Skeletal muscle cell (primary cell): ENCODE data around the gene EIF4G2.
A peak's percentile ranks its signal among the peaks of the same experiment; 100 is the strongest.

Experiments
- DNase-seq: peaks from one replicate; pipeline ENCODE4 v3.0.0-alpha.2; 2010; ENCODE audit warnings: low read depth
- H3K4me3 ChIP-seq: 2 replicates; pipeline ENCODE4 v1.5.1; 2011; ENCODE audit warnings: low read depth, mild to moderate bottlenecking, control low read depth, low read length, moderate library complexity

The EIF4G2 gene

DNA sequence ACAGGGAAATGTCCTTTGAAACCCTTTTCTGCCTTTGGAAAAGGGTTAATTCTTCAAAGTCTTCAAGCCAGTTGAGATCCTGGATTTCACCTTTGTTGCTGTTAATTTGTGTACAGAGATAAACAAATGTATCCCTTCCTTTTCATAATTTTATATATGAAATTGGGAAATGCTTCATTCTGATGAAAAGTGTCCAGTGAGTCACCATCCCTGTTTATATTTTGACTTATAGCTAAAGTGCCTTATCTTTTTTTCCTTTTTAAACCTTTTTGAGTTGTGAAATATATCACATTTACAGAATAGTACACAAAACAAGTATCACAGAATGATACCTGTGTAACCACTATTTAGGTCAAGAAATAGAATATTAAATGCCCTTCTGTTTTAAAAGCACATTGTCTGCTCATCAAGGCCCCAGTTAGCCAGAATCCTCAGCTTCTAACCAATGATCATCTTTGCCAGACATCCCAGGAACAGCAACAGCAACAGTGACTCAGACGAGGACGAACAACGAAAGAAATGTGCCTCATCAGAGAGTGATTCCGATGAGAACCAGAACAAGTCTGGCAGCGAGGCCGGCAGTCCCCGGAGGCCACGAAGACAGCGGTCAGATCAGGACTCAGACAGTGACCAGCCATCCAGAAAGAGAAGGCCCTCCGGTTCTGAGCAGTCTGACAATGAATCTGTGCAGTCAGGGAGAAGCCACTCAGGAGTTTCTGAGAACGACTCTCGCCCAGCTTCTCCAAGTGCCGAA is 30.3 kb downstream of the EIF4G2 start:
- H3K4me3 ChIP-seq, result no peak overlapping the region

DNA sequence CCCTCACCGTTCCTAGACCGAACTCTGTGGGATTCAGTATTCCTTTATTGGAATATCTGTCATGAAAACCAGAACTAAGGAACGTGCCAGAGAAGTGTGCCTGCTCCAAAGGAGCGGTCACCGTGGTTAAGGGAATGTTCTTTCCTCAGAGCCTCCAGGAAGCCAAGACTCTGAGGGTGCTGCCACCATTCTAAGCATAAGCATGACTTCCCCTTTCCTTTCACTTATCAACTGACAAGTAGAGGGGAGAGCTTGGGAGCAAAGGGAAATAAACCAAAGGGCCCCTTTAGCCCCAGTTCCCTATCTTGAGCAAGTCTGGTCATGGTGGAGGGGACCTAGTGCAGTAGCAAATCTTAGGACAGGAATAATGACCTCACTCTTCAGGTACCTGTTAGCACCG is 30.9 kb downstream of the EIF4G2 start:
- H3K4me3 ChIP-seq, result no peak overlapping the region
- DNase-seq, result no peak

More for the DNA sequence above, 30.3 kb downstream of the EIF4G2 start:
- peak; percentile 66 for DNase-seq

DNA sequence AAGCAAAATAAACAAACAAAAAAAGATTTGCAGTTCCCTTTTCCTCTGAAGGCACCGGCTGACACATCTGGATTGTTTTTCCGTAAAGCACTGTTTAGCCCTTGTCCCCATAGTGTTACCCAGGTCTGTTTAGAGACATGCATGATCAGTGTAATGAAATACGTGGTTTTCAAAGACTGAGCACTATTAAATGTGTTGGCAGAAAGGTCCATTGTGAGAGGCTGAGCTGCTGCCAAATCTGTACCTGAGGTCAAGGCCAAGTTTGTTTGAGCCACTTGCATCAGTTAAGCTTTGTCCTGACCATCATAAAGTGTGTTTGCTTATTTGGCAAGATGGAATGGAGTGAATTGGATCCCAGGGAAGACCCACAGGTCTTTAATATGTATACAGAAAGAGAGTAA is 31.3 kb downstream of the EIF4G2 start:
- DNase-seq, result no peak
- no peak overlapping the region for H3K4me3 ChIP-seq

DNA sequence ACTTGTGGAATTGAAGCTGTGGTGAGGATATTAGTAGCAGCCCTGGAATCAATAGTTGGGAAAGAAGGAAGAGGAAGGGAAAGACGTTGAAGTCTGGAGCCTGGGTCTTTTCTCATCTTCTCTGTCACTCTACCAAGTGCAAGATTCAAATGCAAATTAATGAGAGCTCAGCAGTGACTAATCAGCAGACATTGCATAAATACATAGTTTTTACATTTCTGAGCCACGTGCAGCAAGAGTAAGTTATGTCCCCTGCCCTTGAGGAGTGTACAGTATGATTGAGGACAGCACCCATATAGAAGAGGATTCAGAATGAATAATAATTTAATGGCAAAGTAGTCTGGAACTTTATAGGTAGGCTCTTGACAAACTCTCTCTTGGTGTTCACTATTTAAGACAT is 33.9 kb downstream of the EIF4G2 start:
- DNase-seq, result no peak
- H3K4me3 ChIP-seq, result no peak overlapping the region

DNA sequence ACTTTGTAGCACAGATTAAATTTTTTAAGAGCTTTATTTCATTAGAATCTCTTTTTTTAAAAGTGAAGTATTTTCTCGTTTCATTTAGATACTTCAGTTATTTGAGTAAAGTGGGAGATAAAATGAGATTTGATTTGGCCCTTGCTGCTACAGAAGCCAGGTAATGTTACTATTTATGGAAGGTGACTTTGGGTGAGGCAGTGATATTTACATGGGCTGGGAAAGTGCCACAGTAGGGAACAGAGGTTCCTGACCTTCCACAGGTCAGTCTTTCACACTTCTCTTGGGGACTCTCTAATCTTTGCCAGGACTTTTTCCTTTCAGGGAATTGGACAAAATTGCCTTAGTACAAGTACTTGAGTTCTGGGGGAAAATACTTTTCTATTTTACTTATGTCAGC is 37.3 kb downstream of the EIF4G2 start:
- DNase-seq, result no peak
- no peak overlapping the region for H3K4me3 ChIP-seq

DNA sequence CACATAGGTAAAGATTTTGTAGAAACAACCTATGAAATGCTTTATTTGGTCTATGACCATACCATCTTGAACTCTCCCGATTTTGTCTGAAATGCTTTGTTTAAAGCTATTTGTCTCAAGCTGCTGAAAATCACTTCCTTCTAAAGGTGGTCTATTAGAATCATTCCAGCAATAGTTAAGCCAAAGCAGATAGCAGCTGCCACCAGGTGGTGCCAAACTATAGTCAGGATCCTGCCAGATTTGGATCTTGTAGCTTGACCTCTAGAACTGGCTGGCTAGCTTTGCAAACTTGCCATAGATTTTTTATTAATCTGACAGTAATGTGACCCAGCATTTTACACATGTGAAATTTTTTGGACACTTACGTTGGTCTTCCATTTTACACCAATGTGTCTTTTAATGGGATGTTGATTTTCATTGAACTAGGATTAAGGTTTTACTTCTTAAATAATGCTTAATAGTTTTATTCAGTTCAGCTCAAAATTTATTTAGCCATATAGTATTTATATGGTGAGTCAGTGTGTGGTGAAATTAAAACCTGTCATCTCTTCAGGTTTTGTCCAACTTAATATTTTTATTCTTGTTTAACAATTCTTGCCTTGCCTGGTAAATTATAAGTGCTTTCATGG is 38.0 kb downstream of the EIF4G2 start:
- no peak for DNase-seq
- H3K4me3 ChIP-seq, result no peak overlapping the region

DNA sequence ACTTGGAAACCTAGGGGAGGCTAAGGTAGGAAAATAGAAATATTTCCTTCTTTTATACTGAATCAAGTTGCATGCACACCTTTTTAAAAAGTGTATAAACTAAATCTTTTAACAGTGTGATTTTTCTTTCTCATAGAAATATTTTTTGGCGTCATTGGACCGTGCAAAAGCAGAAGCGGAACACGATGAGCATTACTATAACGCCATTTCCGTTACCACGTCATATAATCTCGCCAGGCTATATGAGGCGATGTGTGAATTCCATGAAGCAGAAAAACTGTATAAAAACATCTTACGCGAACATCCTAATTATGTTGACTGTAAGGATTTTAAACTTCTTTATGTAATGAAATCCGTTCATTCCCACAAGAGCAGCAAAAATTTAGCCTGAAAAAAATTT is 44.3 kb downstream of the EIF4G2 start:
- DNase-seq, result no peak
- H3K4me3 ChIP-seq, result no peak overlapping the region

DNA sequence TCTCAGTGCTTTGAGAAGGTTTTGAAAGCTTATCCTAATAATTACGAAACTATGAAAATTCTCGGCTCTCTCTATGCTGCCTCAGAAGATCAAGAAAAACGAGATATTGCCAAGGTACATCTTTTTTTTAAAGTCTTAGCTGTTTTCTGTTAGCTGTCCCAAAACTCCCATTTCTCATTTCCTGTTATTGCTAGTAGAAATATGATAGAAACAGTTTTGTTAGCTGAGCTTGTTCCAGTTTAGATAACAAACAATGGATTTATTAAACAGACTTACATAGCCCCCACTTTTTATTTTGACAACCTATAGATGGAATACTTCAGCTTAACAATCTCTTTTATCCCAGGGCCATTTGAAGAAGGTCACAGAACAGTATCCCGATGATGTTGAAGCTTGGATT is 45.0 kb downstream of the EIF4G2 start:
- no peak overlapping the region for H3K4me3 ChIP-seq
- no peak for DNase-seq

DNA sequence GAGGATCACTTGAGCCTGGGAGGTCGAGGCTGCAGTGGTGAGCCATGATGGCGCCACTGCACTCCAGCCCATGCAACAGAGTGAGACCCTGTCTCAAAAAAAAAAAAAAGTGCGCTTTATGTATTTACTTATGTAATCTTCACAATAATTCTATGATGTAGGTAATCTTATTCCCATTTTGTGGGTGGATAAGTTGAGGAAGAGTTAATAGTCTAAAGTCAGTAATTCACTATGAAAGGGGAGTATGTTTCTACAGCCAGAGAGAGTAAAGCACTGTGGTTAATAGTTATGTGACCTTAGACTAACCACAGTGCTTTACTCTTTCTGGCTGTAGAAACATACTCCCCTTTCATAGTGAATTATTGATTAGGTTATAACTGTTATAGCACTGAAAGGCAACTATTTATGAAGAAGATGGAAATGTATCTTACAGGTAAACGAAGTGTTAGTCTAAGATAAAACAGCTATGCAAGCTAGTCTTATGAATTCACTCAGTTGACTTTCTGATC is 45.8 kb downstream of the EIF4G2 start:
- H3K4me3 ChIP-seq, result no peak overlapping the region
- DNase-seq, result no peak

DNA sequence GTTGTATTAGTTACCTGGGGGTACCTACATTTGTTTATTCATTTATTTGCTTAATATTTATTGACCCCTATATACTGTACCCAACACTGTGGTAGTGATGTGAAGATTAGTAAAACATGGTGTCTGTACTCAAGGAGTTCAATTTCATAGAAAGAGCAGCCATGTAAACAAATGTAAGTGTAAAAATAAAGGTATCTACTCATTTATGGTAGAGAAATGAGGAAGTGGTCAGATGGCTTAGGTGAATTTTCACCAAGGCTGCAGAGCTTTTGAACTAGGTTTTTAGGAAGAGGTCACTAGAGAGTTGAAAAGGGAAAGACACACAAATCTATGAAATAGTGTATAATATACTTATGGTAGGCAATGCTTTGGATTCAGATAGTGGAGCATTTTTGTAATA is 46.5 kb downstream of the EIF4G2 start:
- no peak overlapping the region for H3K4me3 ChIP-seq
- DNase-seq, result no peak

DNA sequence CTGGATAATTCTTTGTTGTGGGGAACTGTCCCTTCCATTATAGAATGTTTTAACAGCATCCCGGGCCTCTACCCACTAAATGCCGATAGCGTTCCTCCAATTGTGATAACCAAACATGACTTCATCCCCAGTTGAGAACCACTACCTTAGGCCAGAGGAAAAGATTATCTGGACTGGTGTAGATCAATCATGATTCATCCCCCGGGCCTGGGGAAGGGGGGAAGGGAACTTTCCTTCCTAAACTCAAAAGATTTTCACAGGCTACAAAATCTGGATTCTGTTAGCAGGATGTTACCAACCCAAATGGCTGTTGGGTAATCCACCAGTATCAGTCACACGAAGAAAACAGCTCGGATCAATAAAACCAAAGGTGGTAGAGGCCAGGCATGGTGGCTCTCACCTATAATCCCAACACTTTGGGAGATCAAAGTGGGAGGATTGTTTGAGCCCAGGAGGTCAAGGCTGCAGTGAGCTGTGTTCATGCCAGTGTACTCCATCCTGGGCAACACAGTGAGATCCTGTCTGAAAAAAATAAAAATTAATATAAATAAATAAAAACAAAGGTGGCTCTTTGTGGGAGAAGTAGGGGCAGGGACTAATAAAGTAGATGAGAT is 47.5 kb downstream of the EIF4G2 start:
- no peak overlapping the region for H3K4me3 ChIP-seq
- no peak for DNase-seq

DNA sequence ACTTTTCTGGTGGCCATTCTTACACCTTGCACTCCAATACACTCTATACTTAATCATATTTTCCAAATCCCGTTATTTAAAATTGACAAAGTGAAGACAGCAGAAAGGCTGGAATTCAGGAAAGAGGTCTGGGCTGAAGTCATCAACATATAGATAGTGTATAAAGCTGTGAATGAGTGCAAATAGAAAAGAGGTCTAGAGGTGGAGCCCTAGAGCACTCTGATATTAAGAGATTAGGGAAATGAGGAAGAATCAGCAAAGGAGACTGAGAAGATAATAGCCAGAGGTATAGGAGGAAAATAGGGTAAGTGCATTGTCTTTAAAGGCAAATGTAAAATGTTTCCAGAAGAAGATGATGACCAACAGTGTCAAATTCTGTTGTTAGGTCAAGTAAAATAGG is 49.8 kb downstream of the EIF4G2 start:
- H3K4me3 ChIP-seq, result no peak overlapping the region
- no peak for DNase-seq

DNA sequence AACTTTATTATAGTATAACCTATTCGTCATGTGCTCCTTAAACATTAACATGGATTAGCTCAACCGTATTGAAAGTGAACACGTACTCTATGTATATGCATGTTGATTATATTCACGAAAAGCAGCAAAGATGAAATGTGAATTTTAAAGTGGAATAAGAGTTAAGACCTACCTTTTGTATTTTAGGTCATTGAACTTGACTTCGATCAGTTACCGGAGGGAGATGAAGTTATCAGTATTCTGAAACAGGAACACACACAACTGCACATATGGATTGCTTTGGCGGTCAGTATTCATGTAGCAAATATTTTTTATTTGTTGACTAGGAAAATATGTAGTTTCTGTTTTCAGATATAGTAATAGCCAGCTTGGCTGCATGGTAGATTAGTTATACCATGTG is 56.2 kb downstream of the EIF4G2 start:
- no peak for DNase-seq
- peak overlapping the region; percentile 96 for H3K4me3 ChIP-seq

DNA sequence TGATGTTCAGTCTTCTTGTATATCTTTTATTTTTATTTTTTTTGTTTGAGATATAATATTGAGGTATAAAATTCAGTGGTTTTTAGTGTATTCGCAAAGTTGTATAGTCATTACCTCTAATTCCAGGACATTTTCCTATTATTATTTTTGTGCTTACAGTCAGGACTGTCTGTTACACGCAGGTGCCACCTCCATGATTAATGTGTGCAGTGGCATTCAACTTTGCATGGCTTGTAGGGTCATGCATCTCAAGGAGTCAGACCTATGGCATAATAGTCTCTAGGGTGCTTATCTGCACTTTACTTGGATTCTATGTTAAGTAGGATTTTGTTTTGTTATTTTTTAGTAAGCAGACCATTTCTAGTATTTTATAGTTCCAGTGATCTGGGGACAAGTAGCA is 56.7 kb downstream of the EIF4G2 start:
- DNase-seq, result no peak
- H3K4me3 ChIP-seq, result peak overlapping the region; percentile 96

DNA sequence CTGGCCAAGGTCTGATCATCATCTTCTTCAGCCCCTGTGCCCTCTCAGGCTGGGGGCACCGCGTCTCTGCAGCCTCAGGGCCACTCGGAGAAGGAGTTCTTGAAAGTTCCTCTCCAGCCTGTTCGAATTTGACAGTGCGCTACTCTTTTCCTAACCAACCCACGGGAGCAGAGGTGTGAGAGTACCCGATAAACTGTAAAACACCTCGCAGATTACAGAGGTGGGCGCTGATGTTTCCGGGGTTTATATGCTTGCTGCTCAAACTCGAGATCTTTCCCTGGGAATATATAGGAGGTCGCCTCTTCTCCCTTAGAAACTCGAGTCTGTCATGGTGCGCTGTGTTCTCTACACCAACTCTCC is 57.2 kb downstream of the EIF4G2 start:
- DNase-seq, result no peak
- H3K4me3 ChIP-seq, result peak overlapping the region; percentile 96

DNA sequence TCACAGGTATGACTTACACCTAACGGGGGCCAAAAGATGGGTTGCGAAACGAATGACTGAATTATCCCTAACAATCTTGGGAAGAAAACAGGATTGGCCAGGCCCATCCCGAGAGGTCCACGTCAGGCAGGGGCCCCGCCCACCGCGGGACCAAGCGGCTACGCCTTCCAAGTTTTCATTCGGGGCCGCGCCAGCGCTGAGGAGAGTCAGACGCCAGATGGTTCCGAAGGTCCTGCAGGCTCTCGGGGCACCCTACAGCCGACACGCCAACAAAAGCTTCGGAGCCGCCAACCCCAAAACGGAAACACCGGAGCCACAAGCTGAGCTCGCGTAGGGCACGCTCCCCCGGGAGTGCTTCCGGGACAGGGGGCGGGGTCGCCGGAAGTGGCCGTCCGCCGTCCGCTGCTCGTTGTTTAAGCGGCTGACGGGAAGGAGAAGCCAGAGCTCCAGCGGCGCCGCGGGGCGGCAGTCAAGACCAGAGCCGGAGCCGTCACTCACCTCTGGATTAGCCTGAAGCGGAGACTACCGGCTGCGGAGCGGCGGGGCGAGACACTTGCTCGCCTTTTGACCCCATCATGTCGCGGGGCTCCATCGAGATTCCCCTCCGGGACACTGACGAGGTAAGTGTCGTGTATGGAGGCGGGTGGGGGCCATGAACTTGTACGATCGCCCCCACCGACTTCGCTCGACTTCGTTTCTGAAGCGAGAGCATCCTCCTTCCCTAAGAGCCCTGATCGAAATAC is 57.7 kb downstream of the EIF4G2 start, which contains the start of gene CTR9:
CTR9 (plus strand) TSS at position 409 of the 743 bp plus-strand sequence; CDS start at position 576, 167 bp downstream.
- peak; percentile 76 for DNase-seq
- H3K4me3 ChIP-seq, result peak within 1 kb of the TSS; percentile 96

DNA sequence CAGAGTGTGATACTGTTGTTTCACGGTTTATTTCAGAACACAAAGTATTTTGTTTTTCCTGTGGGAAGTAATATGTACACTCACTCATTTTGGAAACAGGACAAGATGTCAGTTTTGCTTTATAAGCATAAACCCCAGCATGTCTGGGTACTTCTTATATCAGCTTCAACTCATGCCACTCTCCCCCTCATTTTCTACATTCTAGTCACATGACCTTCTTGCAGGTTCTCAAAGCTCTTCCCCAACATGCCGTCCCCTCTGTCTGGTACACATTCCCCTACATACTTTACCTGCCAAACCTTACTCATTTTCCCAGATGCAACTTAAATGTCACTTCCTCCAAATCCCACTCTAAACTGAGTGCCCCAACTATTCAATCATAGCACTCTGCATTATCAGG is 59.2 kb downstream of the EIF4G2 start:
- H3K4me3 ChIP-seq, result no peak overlapping the region
- no peak for DNase-seq

DNA sequence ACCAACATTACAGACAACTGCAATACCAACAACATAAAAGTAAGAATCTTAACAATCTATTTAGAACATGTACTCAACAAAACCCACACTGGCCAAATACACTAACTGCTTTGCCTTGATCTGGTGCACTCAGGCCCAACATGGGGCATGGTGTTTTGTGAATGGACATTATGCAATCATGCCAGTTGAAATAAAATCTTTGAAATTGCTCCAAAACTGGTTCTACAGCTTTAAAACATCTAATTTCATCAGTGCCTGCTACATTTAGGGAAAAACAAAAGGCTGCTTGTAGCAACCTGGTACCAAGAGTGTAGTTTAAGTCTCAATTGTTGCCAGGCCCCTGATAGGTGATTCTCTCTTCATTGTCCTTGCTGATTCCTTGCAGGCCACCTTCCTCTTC is 61.0 kb downstream of the EIF4G2 start:
- no peak overlapping the region for H3K4me3 ChIP-seq
- DNase-seq, result no peak
